SK-N-SH (cell line): ENCODE results near the gene AKAP11.

Source experiments
- JUND ChIP-seq: IDR thresholded peaks from 2 replicates; pipeline ENCODE4 v1.4.0; 2012
- MAX ChIP-seq: IDR thresholded peaks from 2 replicates; pipeline ENCODE4 v1.4.0; 2012; ENCODE audit warnings: low read depth
- POLR2AphosphoS5 ChIP-seq: IDR thresholded peaks from 2 replicates; pipeline ENCODE4 v1.6.1; 2012; ENCODE audit warnings: low read depth, low read length
- RAD21 ChIP-seq: IDR thresholded peaks from 2 replicates; pipeline ENCODE4 v1.6.1; 2012; ENCODE audit warnings: mild to moderate bottlenecking, low read length
- RCOR1 ChIP-seq: fragments of 150-350 bp; IDR thresholded peaks from 2 replicates; pipeline ENCODE4 v1.6.1; 2017; ENCODE audit warnings: antibody characterized with exemption, low read length
- REST ChIP-seq: IDR thresholded peaks from 2 replicates; pipeline ENCODE4 v1.6.1; 2012; ENCODE audit warnings: mild to moderate bottlenecking, low read depth, low read length, moderate library complexity
- TAF1 ChIP-seq: IDR thresholded peaks from 2 replicates; pipeline ENCODE4 v1.6.1; 2012; ENCODE audit warnings: low read depth, mild to moderate bottlenecking, low read length, moderate library complexity, borderline replicate concordance
- TEAD4 ChIP-seq: IDR thresholded peaks from 2 replicates; pipeline ENCODE4 v1.4.0; 2012; ENCODE audit warnings: mild to moderate bottlenecking, borderline replicate concordance; ENCODE audit not compliant: insufficient read depth
- TF ChIP-seq, protein P1 (sequence below): fragments of 200-600 bp; sonication (generic); IDR thresholded peaks from 2 replicates; pipeline ENCODE4 v1.6.1; 2017; ENCODE audit warnings: antibody characterized with exemption, mild to moderate bottlenecking, moderate library complexity

DNA sequence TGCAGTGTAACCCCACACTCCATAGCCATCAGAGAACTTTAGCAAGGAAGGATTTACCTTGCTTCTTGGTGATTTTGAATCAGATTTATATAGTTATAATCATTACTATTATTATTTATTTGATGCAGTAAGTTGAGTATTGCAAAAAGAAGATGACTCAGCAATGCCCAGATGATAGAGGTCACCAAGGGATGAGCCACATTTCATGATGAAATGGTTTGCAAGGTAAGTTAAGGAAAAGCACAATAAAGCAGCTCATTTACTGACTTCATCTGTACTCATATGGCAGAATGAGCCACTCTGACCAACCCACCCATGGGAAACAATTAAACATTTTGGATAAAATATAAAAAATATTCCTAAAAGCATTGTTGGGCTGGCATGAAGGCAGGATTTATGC, 59.1 kb downstream of the AKAP11 start:
- no peak for TF ChIP-seq RCOR1
- no peak for TF ChIP-seq JUND
- TF ChIP-seq, protein P1, sequence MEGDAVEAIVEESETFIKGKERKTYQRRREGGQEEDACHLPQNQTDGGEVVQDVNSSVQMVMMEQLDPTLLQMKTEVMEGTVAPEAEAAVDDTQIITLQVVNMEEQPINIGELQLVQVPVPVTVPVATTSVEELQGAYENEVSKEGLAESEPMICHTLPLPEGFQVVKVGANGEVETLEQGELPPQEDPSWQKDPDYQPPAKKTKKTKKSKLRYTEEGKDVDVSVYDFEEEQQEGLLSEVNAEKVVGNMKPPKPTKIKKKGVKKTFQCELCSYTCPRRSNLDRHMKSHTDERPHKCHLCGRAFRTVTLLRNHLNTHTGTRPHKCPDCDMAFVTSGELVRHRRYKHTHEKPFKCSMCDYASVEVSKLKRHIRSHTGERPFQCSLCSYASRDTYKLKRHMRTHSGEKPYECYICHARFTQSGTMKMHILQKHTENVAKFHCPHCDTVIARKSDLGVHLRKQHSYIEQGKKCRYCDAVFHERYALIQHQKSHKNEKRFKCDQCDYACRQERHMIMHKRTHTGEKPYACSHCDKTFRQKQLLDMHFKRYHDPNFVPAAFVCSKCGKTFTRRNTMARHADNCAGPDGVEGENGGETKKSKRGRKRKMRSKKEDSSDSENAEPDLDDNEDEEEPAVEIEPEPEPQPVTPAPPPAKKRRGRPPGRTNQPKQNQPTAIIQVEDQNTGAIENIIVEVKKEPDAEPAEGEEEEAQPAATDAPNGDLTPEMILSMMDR: no peak
- TF ChIP-seq TAF1: no peak
- no peak for TF ChIP-seq RAD21
- no peak for TF ChIP-seq REST
- no peak for TF ChIP-seq POLR2AphosphoS5
- no peak for TF ChIP-seq MAX
- no peak for TF ChIP-seq TEAD4
